Endodermal cell (in vitro differentiated cells): Measurements from ENCODE around the gene UBE2L5. TPM values are rescaled to one million over a fixed set of nuclear protein-coding genes. Genes with fewer than 3 reads are reported as not detected.

Experiments used
- DNase-seq: peaks from one replicate; pipeline ENCODE4 v3.0.0-alpha.2; 2017
- H3K27ac ChIP-seq: 2 replicates; pipeline ENCODE4 v1.5.1; 2013; ENCODE audit warnings: mild to moderate bottlenecking, low read depth, low read length, moderate library complexity
- H3K27me3 ChIP-seq: 2 replicates; pipeline ENCODE4 v1.6.1; 2013; ENCODE audit warnings: mild to moderate bottlenecking, low read length, moderate library complexity; ENCODE audit not compliant: insufficient read depth, control insufficient read depth, poor library complexity, severe bottlenecking
- H3K36me3 ChIP-seq: 2 replicates; pipeline ENCODE4 v1.7.0; 2013; ENCODE audit warnings: mild to moderate bottlenecking, low read length, moderate library complexity; ENCODE audit not compliant: control insufficient read depth, insufficient read depth
- H3K4me1 ChIP-seq: one replicate; pipeline ENCODE4 v1.7.0; 2013; ENCODE audit warnings: low read length; ENCODE audit not compliant: control insufficient read depth, insufficient read depth
- H3K4me3 ChIP-seq: 2 replicates; pipeline ENCODE4 v1.5.1; 2013; ENCODE audit warnings: mild to moderate bottlenecking, low read length, moderate library complexity
- H3K9ac ChIP-seq: 2 replicates; pipeline ENCODE4 v1.6.1; 2013; ENCODE audit warnings: mild to moderate bottlenecking, low read length, moderate library complexity; ENCODE audit not compliant: poor library complexity, severe bottlenecking; ENCODE audit errors: extremely low read depth
- H3K9me3 ChIP-seq: 2 replicates; pipeline ENCODE4 v1.6.1; 2013; ENCODE audit warnings: mild to moderate bottlenecking, low read length, moderate library complexity; ENCODE audit not compliant: control insufficient read depth
- H3K27ac Mint-ChIP-seq: 2 replicates; pipeline ENCODE4 v1.8.0; 2020; ENCODE audit warnings: mixed read lengths
- H3K27me3 Mint-ChIP-seq: 2 replicates; pipeline ENCODE4 v1.8.0; 2021; ENCODE audit warnings: mild to moderate bottlenecking, mixed read lengths; ENCODE audit not compliant: insufficient read depth
- H3K36me3 Mint-ChIP-seq: 2 replicates; pipeline ENCODE4 v1.8.0; 2020; ENCODE audit warnings: low read depth, mixed read lengths
- H3K4me1 Mint-ChIP-seq: 2 replicates; pipeline ENCODE4 v1.8.0; 2020; ENCODE audit warnings: mixed read lengths
- H3K4me3 Mint-ChIP-seq: 2 replicates; pipeline ENCODE4 v1.8.0; 2020; ENCODE audit warnings: mild to moderate bottlenecking, moderate library complexity, mixed read lengths
- H3K9me3 Mint-ChIP-seq: 2 replicates; pipeline ENCODE4 v1.8.0; 2020; ENCODE audit warnings: mild to moderate bottlenecking, mixed read lengths
- CTCF ChIP-seq: fragments of 200-600 bp; sonication (generic); conservative IDR thresholded peaks from 2 replicates; pipeline ENCODE4 v1.5.0; 2021; ENCODE audit warnings: antibody characterized with exemption, mild to moderate bottlenecking
- WGBS, 2 experiments: methylation state at CpG; one replicate each; pipeline versions ENCODE4 v1.1.5 to v1.1.7; 2013; ENCODE audit warnings: missing lambda C conversion rate in 2 of 2, mixed read lengths in 1 of 2; ENCODE audit not compliant: insufficient coverage in 1 of 2, insufficient read length in 1 of 2; 5-methylcytosine and 5-hydroxymethylcytosine counted together
- total RNA-seq, 2 donors: library from RNA; stranded (reverse); fragmentation: NEBNext Ultra II Directional in 1 of 2; extraction: Animal tissue kit (Norgen Biotek cat#: 25700) in 1 of 2; gene quantifications; 2 replicates in 1 of 2; 3 replicates in 1 of 2; pipeline ENCODE4 v1.2.1, GENCODE V29; 2021

UBE2L5 gene
- total RNA-seq, 2 donors from 2014 or later: not detected

- TF ChIP-seq CTCF: no peak
- peaks cover 13% of the 10 kb centered on the region for H3K4me1 Mint-ChIP-seq
- no peak for DNase-seq
- no peak overlapping the region for H3K27ac Mint-ChIP-seq
- Histone ChIP-seq H3K4me1 (no peaks in the 10 kb centered on the region), H3K4me3 (no peak overlapping the region), H3K27ac (no peak overlapping the region), H3K27me3 (no peaks in the 10 kb centered on the region), H3K9ac (no peak overlapping the region), H3K9me3 (no peaks in the 10 kb centered on the region), H3K36me3 (no peaks in the 10 kb centered on the region)
- 93% methylated on average over 11 to 12 of the region's 12 CpGs for WGBS, 2 experiments
- H3K4me3 Mint-ChIP-seq: no peak overlapping the region
- H3K9me3 Mint-ChIP-seq: no peaks in the 10 kb centered on the region
- no peaks in the 10 kb centered on the region for H3K36me3 Mint-ChIP-seq
- no peaks in the 10 kb centered on the region for H3K27me3 Mint-ChIP-seq
Measured at GRCh38 chr13:30443957-30444404, 21.7 kb downstream of the UBE2L5 start.

GRCh38 chr13:30446126-30446500, 23.8 kb downstream of the UBE2L5 start:
- WGBS, 2 experiments: 8 to 25% methylated on average over 2 to 7 of the region's 7 CpGs

GRCh38 chr13:30448441-30448840, 26.1 kb downstream of the UBE2L5 start:
- Histone ChIP-seq H3K27ac (no peak overlapping the region), H3K27me3 (no peaks in the 10 kb centered on the region), H3K4me3 (no peak overlapping the region), H3K9me3 (no peaks in the 10 kb centered on the region), H3K9ac (no peak overlapping the region), H3K36me3 (no peaks in the 10 kb centered on the region), H3K4me1 (no peaks in the 10 kb centered on the region)
- H3K27ac Mint-ChIP-seq: no peak overlapping the region
- no peaks in the 10 kb centered on the region for H3K36me3 Mint-ChIP-seq
- H3K4me3 Mint-ChIP-seq: no peak overlapping the region
- no peak for TF ChIP-seq CTCF
- DNase-seq: no peak
- H3K9me3 Mint-ChIP-seq: no peaks in the 10 kb centered on the region
- no peaks in the 10 kb centered on the region for H3K27me3 Mint-ChIP-seq
- peaks cover 13% of the 10 kb centered on the region for H3K4me1 Mint-ChIP-seq
- WGBS, 2 experiments: 90 to 93% methylated on average over 4 of the region's 4 CpGs

More at GRCh38 chr13:30446126-30446500, 23.8 kb downstream of the UBE2L5 start:
- Histone ChIP-seq H3K4me1 (no peaks in the 10 kb centered on the region), H3K27me3 (no peaks in the 10 kb centered on the region), H3K9ac (no peak overlapping the region), H3K4me3 (peak overlapping the region; percentile 19), H3K27ac (no peak overlapping the region), H3K9me3 (no peaks in the 10 kb centered on the region), H3K36me3 (no peaks in the 10 kb centered on the region)
- no peak for DNase-seq
- H3K27me3 Mint-ChIP-seq: no peaks in the 10 kb centered on the region
- no peaks in the 10 kb centered on the region for H3K36me3 Mint-ChIP-seq
- H3K4me3 Mint-ChIP-seq: peak overlapping the region; percentile 48
- no peak for TF ChIP-seq CTCF
- H3K4me1 Mint-ChIP-seq: peaks cover 13% of the 10 kb centered on the region
- H3K9me3 Mint-ChIP-seq: no peaks in the 10 kb centered on the region
- H3K27ac Mint-ChIP-seq: peak overlapping the region; percentile 80
